Measurements from ENCODE around the gene UHRF1.
"Not testable (repeated sequence)": the region's sequence is repeated elsewhere in the genome, so short reads cannot be mapped to it uniquely, and the experiment has no call there.

UHRF1 gene

GRCh38 chr19:4970558-4971423, 61.5 kb downstream of the UHRF1 start:
- in situ Hi-C loops (cut with MboI; ENCODE audit: low sequenced_read_pairs) = no loop called here

- in situ Hi-C loops (cut with MboI; ENCODE audit: low sequenced_read_pairs) = no loop called here
Measured at GRCh38 chr19:4971424-4971793, 62.1 kb downstream of the UHRF1 start.

GRCh38 chr19:4971816-4972495, 62.7 kb downstream of the UHRF1 start:
- in situ Hi-C loops (cut with MboI; ENCODE audit: low sequenced_read_pairs) = no loop called here

GRCh38 chr19:4972509-4973230, 63.4 kb downstream of the UHRF1 start:
- in situ Hi-C loops (cut with MboI; ENCODE audit: low sequenced_read_pairs) = no loop called here

- in situ Hi-C loops (cut with MboI; ENCODE audit: low sequenced_read_pairs) = no loop called here
Measured at GRCh38 chr19:4974880-4975469, 65.7 kb downstream of the UHRF1 start.

- in situ Hi-C loops (cut with MboI; ENCODE audit: low sequenced_read_pairs) = not testable (repeated sequence)
Measured at GRCh38 chr19:4975601-4976000, 66.3 kb downstream of the UHRF1 start.

- in situ Hi-C loops (cut with MboI; ENCODE audit: low sequenced_read_pairs) = no loop called here
Measured at GRCh38 chr19:4976401-4977298, 67.3 kb downstream of the UHRF1 start.

- in situ Hi-C loops (cut with MboI; ENCODE audit: low sequenced_read_pairs) = no loop called here
Measured at GRCh38 chr19:4977299-4978174, 68.2 kb downstream of the UHRF1 start.

GRCh38 chr19:4979211-4979807, 70.0 kb downstream of the UHRF1 start:
- in situ Hi-C loops (cut with MboI; ENCODE audit: low sequenced_read_pairs) = no loop called here

- in situ Hi-C loops (cut with MboI; ENCODE audit: low sequenced_read_pairs) = no loop called here
Measured at GRCh38 chr19:4980067-4980466, 70.8 kb downstream of the UHRF1 start.

GRCh38 chr19:4980838-4981680, 71.8 kb downstream of the UHRF1 start:
- in situ Hi-C loops (cut with MboI; ENCODE audit: low sequenced_read_pairs) = no loop called here

GRCh38 chr19:4981681-4981958, 72.3 kb downstream of the UHRF1 start:
- in situ Hi-C loops (cut with MboI; ENCODE audit: low sequenced_read_pairs) = no loop called here

- in situ Hi-C loops (cut with MboI; ENCODE audit: low sequenced_read_pairs) = no loop called here
Measured at GRCh38 chr19:4983346-4984105, 74.2 kb downstream of the UHRF1 start.

GRCh38 chr19:4984106-4984380, 74.7 kb downstream of the UHRF1 start:
- in situ Hi-C loops (cut with MboI; ENCODE audit: low sequenced_read_pairs) = no loop called here

- in situ Hi-C loops (cut with MboI; ENCODE audit: low sequenced_read_pairs) = no loop called here
Measured at GRCh38 chr19:4984438-4984990, 75.2 kb downstream of the UHRF1 start.

- in situ Hi-C loops (cut with MboI; ENCODE audit: low sequenced_read_pairs) = no loop called here
Measured at GRCh38 chr19:4985551-4985991, 76.3 kb downstream of the UHRF1 start.

- in situ Hi-C loops (cut with MboI; ENCODE audit: low sequenced_read_pairs) = no loop called here
Measured at GRCh38 chr19:4986056-4986455, 76.8 kb downstream of the UHRF1 start.

Measured in HL-60/S4 (cell line).